ENCODE data around the gene INSL3. TPM values are rescaled to one million over a fixed set of nuclear protein-coding genes. Genes with fewer than 3 reads are reported as not detected.

Gene INSL3
- total RNA-seq, 1 donor from 2014 or later, result not detected

- Mint-ChIP-seq H3K9me3 (ENCODE audit: low read depth) (no peaks in the 10 kb centered on the region), H3K27ac (ENCODE audit: unreplicated experiment) (no peak overlapping the region), H3K4me3 (ENCODE audit: unreplicated experiment) (no peak overlapping the region), H3K36me3 (ENCODE audit: low read depth) (no peaks in the 10 kb centered on the region), H3K27me3 (ENCODE audit: low read depth) (peaks cover 21% of the 10 kb centered on the region), H3K4me1 (ENCODE audit: low read depth) (peaks cover 7% of the 10 kb centered on the region)
- no peak for DNase-seq (ENCODE audit: low spot score)
- peak; percentile 81 for TF ChIP-seq CTCF (IDR thresholded peaks at IDR 0.05)
Measured at GRCh38 chr19:17775245-17775927, 45.9 kb downstream of the INSL3 start.

GRCh38 chr19:17772172-17772571 is 49.1 kb downstream of the INSL3 start:
- no peaks in the 10 kb centered on the region for H3K9me3 Mint-ChIP-seq (ENCODE audit: low read depth)

GRCh38 chr19:17770613-17771012 is 50.7 kb downstream of the INSL3 start:
- Mint-ChIP-seq H3K27ac (ENCODE audit: unreplicated experiment) (no peak overlapping the region), H3K9me3 (ENCODE audit: low read depth) (no peaks in the 10 kb centered on the region), H3K4me3 (ENCODE audit: unreplicated experiment) (no peak overlapping the region), H3K4me1 (ENCODE audit: low read depth) (peaks cover 7% of the 10 kb centered on the region), H3K27me3 (ENCODE audit: low read depth) (peaks cover 2% of the 10 kb centered on the region), H3K36me3 (ENCODE audit: low read depth) (no peaks in the 10 kb centered on the region)
- no peak for DNase-seq (ENCODE audit: low spot score)
- no peak for TF ChIP-seq CTCF (IDR thresholded peaks at IDR 0.05)

More at GRCh38 chr19:17772172-17772571, 49.1 kb downstream of the INSL3 start:
- H3K4me3 Mint-ChIP-seq (ENCODE audit: unreplicated experiment), result no peak overlapping the region
- H3K4me1 Mint-ChIP-seq (ENCODE audit: low read depth), result no peaks in the 10 kb centered on the region
- TF ChIP-seq CTCF (IDR thresholded peaks at IDR 0.05), result no peak
- no peak overlapping the region for H3K27ac Mint-ChIP-seq (ENCODE audit: unreplicated experiment)
- H3K36me3 Mint-ChIP-seq (ENCODE audit: low read depth), result no peaks in the 10 kb centered on the region
- no peak for DNase-seq (ENCODE audit: low spot score)
- H3K27me3 Mint-ChIP-seq (ENCODE audit: low read depth), result peaks cover 5% of the 10 kb centered on the region

GRCh38 chr19:17767559-17767958 is 53.8 kb downstream of the INSL3 start:
- Mint-ChIP-seq H3K36me3 (ENCODE audit: low read depth) (no peaks in the 10 kb centered on the region), H3K27me3 (ENCODE audit: low read depth) (no peaks in the 10 kb centered on the region), H3K4me1 (ENCODE audit: low read depth) (peaks cover 12% of the 10 kb centered on the region), H3K4me3 (ENCODE audit: unreplicated experiment) (no peak overlapping the region), H3K27ac (ENCODE audit: unreplicated experiment) (no peak overlapping the region), H3K9me3 (ENCODE audit: low read depth) (no peaks in the 10 kb centered on the region)
- DNase-seq (ENCODE audit: low spot score), result no peak
- TF ChIP-seq CTCF (IDR thresholded peaks at IDR 0.05), result no peak

GRCh38 chr19:17766543-17767131 is 54.7 kb downstream of the INSL3 start:
- no peaks in the 10 kb centered on the region for H3K36me3 Mint-ChIP-seq (ENCODE audit: low read depth)
- no peak for DNase-seq (ENCODE audit: low spot score)
- H3K27ac Mint-ChIP-seq (ENCODE audit: unreplicated experiment), result no peak overlapping the region
- no peaks in the 10 kb centered on the region for H3K9me3 Mint-ChIP-seq (ENCODE audit: low read depth)
- peak; percentile 89 for TF ChIP-seq CTCF (IDR thresholded peaks at IDR 0.05)
- H3K4me1 Mint-ChIP-seq (ENCODE audit: low read depth), result peaks cover 12% of the 10 kb centered on the region
- H3K4me3 Mint-ChIP-seq (ENCODE audit: unreplicated experiment), result peak overlapping the region; percentile 66
- H3K27me3 Mint-ChIP-seq (ENCODE audit: low read depth), result no peaks in the 10 kb centered on the region

Other genes with a start within 250 kb of the INSL3 start
- gene UNC13A, start 133.2 kb downstream of the INSL3 start, total RNA-seq, result 2.0 to 3.9 TPM (median 2.1 TPM) in 3 replicates
- gene MAP1S, start 102.0 kb downstream of the INSL3 start, total RNA-seq, result 34.7 to 64.4 TPM (median 61.3 TPM) in 3 replicates
- gene FCHO1, start 70.0 kb downstream of the INSL3 start, total RNA-seq, result 0.22 to 0.70 TPM (median 0.49 TPM) in 3 replicates
- not detected in 3 replicates for gene B3GNT3, start 26.4 kb downstream of the INSL3 start, total RNA-seq
- gene JAK3, start 26.5 kb upstream of the INSL3 start, total RNA-seq, result 2.3 to 7.7 TPM (median 6.9 TPM) in 3 replicates
- 1,165 to 1,501 TPM (median 1,234 TPM) in 3 replicates for gene RPL18A, start 38.4 kb upstream of the INSL3 start, total RNA-seq
- gene SLC5A5, start 50.4 kb upstream of the INSL3 start, total RNA-seq, result not detected in 3 replicates
- gene CCDC124, start 111.5 kb upstream of the INSL3 start, total RNA-seq, result 71.9 to 94.6 TPM (median 77.4 TPM) in 3 replicates
- 0.31 TPM in 1 of 3 replicates, not detected in the others for gene KCNN1, start 145.6 kb upstream of the INSL3 start, total RNA-seq
- gene ARRDC2, start 186.7 kb upstream of the INSL3 start, total RNA-seq, result 12.2 to 19.8 TPM (median 17.8 TPM) in 3 replicates

All from chondrocyte (in vitro differentiated cells).